B cell (primary cell): ENCODE measurements around the gene POGZ. TPM values are rescaled to one million over a fixed set of nuclear protein-coding genes. Genes with fewer than 3 reads are reported as not detected.

Source experiments
- ATAC-seq: fragments of 200-7000 bp; cut with Tn5 transposase; one replicate; pipeline ENCODE4 v1.10.0; 2021; ENCODE audit warnings: low read depth, mild to moderate bottlenecking, moderate number of reproducible peaks, moderate library complexity
- CTCF ChIA-PET: fragments of 350-600 bp; sonication (Branson Sonifier 250); formaldehyde crosslinking; loops from one replicate; lab custom pipeline; 2021; ENCODE audit warnings: antibody characterized with exemption, inconsistent platforms; lab: Charles Lee
- POLR2A ChIA-PET: fragments of 350-600 bp; sonication (Branson Sonifier 250); formaldehyde crosslinking; loops from one replicate; lab custom pipeline; 2021; ENCODE audit warnings: antibody characterized with exemption; lab: Charles Lee
- DNase-seq: peaks from one replicate; pipeline ENCODE4 v3.0.0; 2013
- H2AFZ ChIP-seq: 2 replicates; pipeline ENCODE4 v1.6.1; 2012; ENCODE audit warnings: mild to moderate bottlenecking, low read depth, low read length; ENCODE audit not compliant: insufficient read depth, poor library complexity, severe bottlenecking
- H3K27ac ChIP-seq, 2 donors: 1 replicate in 1 of 2; 2 replicates in 1 of 2; pipeline ENCODE4 v1.5.1; 2012 to 2013; ENCODE audit warnings: low read length in 2 of 2, mild to moderate bottlenecking in 2 of 2, moderate library complexity in 1 of 2
- H3K27me3 ChIP-seq, 4 experiments: fragments of 200-600 bp in 1 of 4; sonication (generic) in 1 of 4; replicated peaks in 1 of 4; 1 replicate in 2 of 4; 2 replicates in 2 of 4; pipeline versions ENCODE4 v1.6.1 to v1.7.0; 2013 to 2016; ENCODE audit warnings: low read length in 3 of 4, mild to moderate bottlenecking in 2 of 4, mixed read lengths in 1 of 4, moderate library complexity in 1 of 4; ENCODE audit not compliant: insufficient read depth in 4 of 4, control insufficient read depth in 3 of 4; ENCODE audit errors: control extremely low read depth in 1 of 4
- H3K36me3 ChIP-seq, 2 experiments: replicated peaks in 1 of 2; 1 replicate in 1 of 2; 2 replicates in 1 of 2; pipeline versions ENCODE4 v1.6.1 to v1.7.1; 2013; ENCODE audit warnings: low read length in 1 of 2; ENCODE audit not compliant: insufficient read depth in 2 of 2, control insufficient read depth in 1 of 2; ENCODE audit errors: control extremely low read depth in 1 of 2, extremely low read depth in 1 of 2
- H3K4me1 ChIP-seq, 2 donors: fragments of 200-600 bp in 1 of 2; sonication (generic) in 1 of 2; 1 replicate in 1 of 2; 2 replicates in 1 of 2; pipeline versions ENCODE4 v1.5.1 to v1.6.1; 2013 to 2017; ENCODE audit warnings: low read length in 2 of 2; ENCODE audit not compliant: control insufficient read depth in 2 of 2, insufficient read depth in 2 of 2
- H3K4me2 ChIP-seq: replicated peaks from 2 replicates; pipeline ENCODE3; 2012; ENCODE audit warnings: mild to moderate bottlenecking, low read depth, low read length; ENCODE audit not compliant: poor library complexity, severe bottlenecking
- H3K4me3 ChIP-seq, 5 experiments: fragments of 200-600 bp in 1 of 5; sonication (generic) in 1 of 5; 1 replicate in 3 of 5; 2 replicates in 2 of 5; pipeline versions ENCODE4 v1.5.1 to v1.7.0; 2011 to 2016; ENCODE audit warnings: low read length in 4 of 5, mild to moderate bottlenecking in 4 of 5, low read depth in 2 of 5, control low read depth in 1 of 5, moderate library complexity in 1 of 5; ENCODE audit not compliant: insufficient read depth in 1 of 5; ENCODE audit errors: control extremely low read depth in 1 of 5, extremely low read depth in 1 of 5
- H3K79me2 ChIP-seq: fragments of 200-600 bp; sonication (generic); one replicate; pipeline ENCODE4 v1.6.0; 2016; ENCODE audit warnings: low read length; ENCODE audit not compliant: control insufficient read depth, insufficient read depth
- H3K9ac ChIP-seq: fragments of 200-600 bp; sonication (generic); 2 replicates; pipeline ENCODE4 v1.6.1; 2017; ENCODE audit warnings: mild to moderate bottlenecking, low read length, moderate library complexity
- H3K9me3 ChIP-seq, 3 donors: one replicate each; pipeline versions ENCODE4 v1.6.1 to v1.7.1; 2013; ENCODE audit warnings: low read length in 2 of 3; ENCODE audit not compliant: control insufficient read depth in 2 of 3, insufficient read depth in 1 of 3; ENCODE audit errors: control extremely low read depth in 1 of 3
- H4K20me1 ChIP-seq: 2 replicates; pipeline ENCODE4 v1.6.0; 2012; ENCODE audit warnings: mild to moderate bottlenecking, low read length; ENCODE audit not compliant: insufficient read depth, control insufficient read depth, poor library complexity, severe bottlenecking
- H3K27ac Mint-ChIP-seq: one replicate; pipeline ENCODE4 v1.8.0; 2021; ENCODE audit warnings: mixed read lengths
- H3K27me3 Mint-ChIP-seq: one replicate; pipeline ENCODE4 v1.8.0; 2021; ENCODE audit warnings: mixed read lengths
- H3K4me1 Mint-ChIP-seq: one replicate; pipeline ENCODE4 v1.8.0; 2021; ENCODE audit warnings: mixed read lengths
- H3K4me3 Mint-ChIP-seq: one replicate; pipeline ENCODE4 v1.8.0; 2021; ENCODE audit warnings: mixed read lengths
- H3K9me3 Mint-ChIP-seq: one replicate; pipeline ENCODE4 v1.8.0; 2022; ENCODE audit warnings: mixed read lengths; ENCODE audit not compliant: insufficient read depth
- EZH2 ChIP-seq: IDR thresholded peaks from 2 replicates; pipeline ENCODE4 v1.6.1; 2012; ENCODE audit warnings: borderline replicate concordance, low read depth, mild to moderate bottlenecking, moderate library complexity, low read length; ENCODE audit not compliant: insufficient read depth, poor library complexity, severe bottlenecking
- WGBS: methylation state at CpG from one replicate; pipeline ENCODE4 v1.1.5; 2013; ENCODE audit warnings: missing lambda C conversion rate; ENCODE audit not compliant: insufficient coverage; 5-methylcytosine and 5-hydroxymethylcytosine counted together
- intact Hi-C: fragments of 100-400 bp; cut with micrococcal nuclease; formaldehyde crosslinking; loops from one replicate; pipeline ENCODE4 v1.10.0; 2022
- polyA plus RNA-seq: library from polyadenylated mRNA; depleted of rRNA; stranded (reverse); fragments of >200 nt; gene quantifications from 2 replicates; pipeline ENCODE4 v1.2.3, GENCODE V29; 2012
- total RNA-seq, 2 donors: library from RNA; stranded (reverse); fragments of 120-200 nt in 1 of 2; gene quantifications; 1 replicate in 1 of 2; 2 replicates in 1 of 2; pipeline versions ENCODE4 v1.2.3 to v1.2.4, GENCODE V29; 2013 to 2022
- TF ChIP-seq, protein P1 (sequence below): fragments of 200-600 bp; IDR thresholded peaks from one replicate; pipeline ENCODE4 v1.8.0; 2022; ENCODE audit warnings: antibody characterized with exemption, mild to moderate bottlenecking

The POGZ gene
- total and polyA plus RNA-seq, 2 donors (not counting 1 experiment from before 2014, with no cell fraction given), result 50.2 to 194 TPM

DNA sequence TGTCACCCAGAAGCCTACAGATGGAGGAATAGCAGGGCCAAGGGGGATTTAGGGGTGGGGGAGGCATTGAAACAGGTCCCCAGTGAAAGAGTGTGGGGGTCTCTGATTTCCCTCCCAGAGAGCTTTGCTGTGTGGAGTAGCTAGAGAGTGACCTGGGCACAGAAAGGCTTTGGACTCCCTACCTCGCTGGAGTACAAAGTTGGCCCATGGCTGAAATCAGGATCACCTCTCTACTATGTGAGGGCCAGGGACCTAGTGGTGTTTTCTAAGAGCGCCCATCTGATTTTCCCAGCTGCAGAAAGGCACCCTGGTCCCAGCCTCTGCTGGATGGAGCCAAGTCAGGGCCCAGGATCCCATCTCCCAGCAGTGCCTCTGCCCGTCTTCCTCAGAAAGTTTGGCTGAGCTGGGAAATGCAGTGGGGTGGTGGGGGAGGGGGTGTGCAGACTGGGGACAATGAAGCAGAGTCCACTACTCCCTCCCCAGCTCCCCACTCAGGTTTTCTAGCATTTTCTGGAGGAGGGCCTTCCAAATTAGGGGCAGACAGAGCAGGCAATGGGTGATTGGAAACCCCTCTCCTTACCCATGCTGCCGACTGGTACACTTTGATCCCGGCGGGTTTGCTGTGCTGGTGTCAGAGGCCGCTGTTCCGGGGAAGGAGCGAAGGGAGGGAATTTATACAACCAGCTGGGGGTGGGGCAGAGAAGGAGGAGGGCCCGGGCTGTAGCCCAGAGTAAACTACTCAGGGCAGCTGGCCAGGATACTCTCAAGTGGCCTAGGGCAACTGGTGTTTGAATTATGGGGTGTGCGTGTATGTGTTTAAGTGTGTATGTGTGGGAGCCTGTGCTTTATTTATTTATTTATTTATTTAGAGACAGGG lies 87.0 kb downstream of the POGZ start, which contains the start of gene SELENBP1:
TSS of gene SELENBP1 (minus strand) at position 648 of the 877 bp plus-strand sequence. CDS start at position 584, 64 bp downstream.
- no peak within 1 kb of the TSS for H3K4me2 ChIP-seq
- ATAC-seq (no peak), DNase-seq (no peak)
- ChIA-PET CTCF (interaction anchor here (1.2 kb wide), 1 partner anchor 32 kb away, joined by 3 read pairs; no protein-coding TSS in a partner anchor), POLR2A (interaction anchor here (0.6 kb wide), 2 partner anchors 23 to 47 kb away, joined by 3 read pairs; no protein-coding TSS in a partner anchor)
- no peak within 1 kb of the TSS for H3K4me3 ChIP-seq
- no peak within 1 kb of the TSS for H3K9ac ChIP-seq
- H3K27ac Mint-ChIP-seq, result no peak within 1 kb of the TSS
- no peak for TF ChIP-seq EZH2
- TF ChIP-seq, protein P1, sequence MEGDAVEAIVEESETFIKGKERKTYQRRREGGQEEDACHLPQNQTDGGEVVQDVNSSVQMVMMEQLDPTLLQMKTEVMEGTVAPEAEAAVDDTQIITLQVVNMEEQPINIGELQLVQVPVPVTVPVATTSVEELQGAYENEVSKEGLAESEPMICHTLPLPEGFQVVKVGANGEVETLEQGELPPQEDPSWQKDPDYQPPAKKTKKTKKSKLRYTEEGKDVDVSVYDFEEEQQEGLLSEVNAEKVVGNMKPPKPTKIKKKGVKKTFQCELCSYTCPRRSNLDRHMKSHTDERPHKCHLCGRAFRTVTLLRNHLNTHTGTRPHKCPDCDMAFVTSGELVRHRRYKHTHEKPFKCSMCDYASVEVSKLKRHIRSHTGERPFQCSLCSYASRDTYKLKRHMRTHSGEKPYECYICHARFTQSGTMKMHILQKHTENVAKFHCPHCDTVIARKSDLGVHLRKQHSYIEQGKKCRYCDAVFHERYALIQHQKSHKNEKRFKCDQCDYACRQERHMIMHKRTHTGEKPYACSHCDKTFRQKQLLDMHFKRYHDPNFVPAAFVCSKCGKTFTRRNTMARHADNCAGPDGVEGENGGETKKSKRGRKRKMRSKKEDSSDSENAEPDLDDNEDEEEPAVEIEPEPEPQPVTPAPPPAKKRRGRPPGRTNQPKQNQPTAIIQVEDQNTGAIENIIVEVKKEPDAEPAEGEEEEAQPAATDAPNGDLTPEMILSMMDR, result no peak
- H3K27ac ChIP-seq, result no peak within 1 kb of the TSS
- intact Hi-C loops, result no loop called here
- no peaks in the 10 kb centered on the region for H3K79me2 ChIP-seq
- peaks cover 0 to 4% of the 10 kb centered on the region in 2 donors for H3K4me1 ChIP-seq
- no peaks in the 10 kb centered on the region for H3K36me3 ChIP-seq
- no peak within 1 kb of the TSS for H2AFZ ChIP-seq
- H3K9me3 ChIP-seq, result no peaks in the 10 kb centered on the region
- H3K4me1 Mint-ChIP-seq, result no peaks in the 10 kb centered on the region
- H3K27me3 Mint-ChIP-seq, result no peaks in the 10 kb centered on the region
- 95% methylated on average over 5 of the region's 11 CpGs for WGBS
- H3K9me3 Mint-ChIP-seq, result no peaks in the 10 kb centered on the region
- no peak within 1 kb of the TSS for H3K4me3 Mint-ChIP-seq
- no peaks in the 10 kb centered on the region for H4K20me1 ChIP-seq
- no peaks in the 10 kb centered on the region for H3K27me3 ChIP-seq
